KMS-11 (cell line): ENCODE data around the gene SORCS2.

Source experiments
- H2AFZ ChIP-seq: fragments of 200-600 bp; sonication (generic); 2 replicates; pipeline ENCODE4 v1.6.1; 2016; ENCODE audit warnings: antibody characterized with exemption, mixed run types, low read depth
- H3K27ac ChIP-seq: fragments of 200-600 bp; sonication (generic); 2 replicates; pipeline ENCODE4 v1.6.1; 2016; ENCODE audit warnings: mild to moderate bottlenecking, mixed run types
- H3K27me3 ChIP-seq: fragments of 200-600 bp; sonication (generic); 2 replicates; pipeline ENCODE4 v1.6.1; 2017; ENCODE audit warnings: mild to moderate bottlenecking, low read depth, mixed run types, moderate library complexity; ENCODE audit not compliant: insufficient read depth
- H3K36me3 ChIP-seq: fragments of 200-600 bp; sonication (generic); 2 replicates; pipeline ENCODE4 v1.6.1; 2017; ENCODE audit warnings: mild to moderate bottlenecking, mixed run types; ENCODE audit not compliant: insufficient read depth
- H3K4me1 ChIP-seq: fragments of 200-600 bp; sonication (generic); 2 replicates; pipeline ENCODE4 v1.6.1; 2016; ENCODE audit warnings: mild to moderate bottlenecking, low read depth, mixed run types; ENCODE audit not compliant: poor library complexity, severe bottlenecking
- H3K4me2 ChIP-seq: fragments of 200-600 bp; sonication (generic); 2 replicates; pipeline ENCODE4 v1.7.0; 2016; ENCODE audit warnings: mild to moderate bottlenecking, mixed run types
- H3K4me3 ChIP-seq: fragments of 200-600 bp; sonication (generic); IDR thresholded peaks from 2 replicates; pipeline ENCODE4 v1.6.1; 2017; ENCODE audit warnings: low read depth, low read length, mixed read lengths; ENCODE audit not compliant: insufficient read depth
- H3K79me2 ChIP-seq: fragments of 200-600 bp; sonication (generic); 2 replicates; pipeline ENCODE4 v1.6.1; 2016; ENCODE audit warnings: low read depth, mixed run types; ENCODE audit not compliant: insufficient read depth
- H3K9ac ChIP-seq: fragments of 200-600 bp; sonication (generic); 2 replicates; pipeline ENCODE4 v1.6.1; 2016; ENCODE audit warnings: mild to moderate bottlenecking, mixed run types
- H4K20me1 ChIP-seq: fragments of 200-600 bp; sonication (generic); 2 replicates; pipeline ENCODE4 v1.6.1; 2016; ENCODE audit warnings: mild to moderate bottlenecking, mixed run types; ENCODE audit not compliant: insufficient read depth
- TF ChIP-seq, protein P1 (sequence below): fragments of 200-600 bp; sonication (generic); conservative IDR thresholded peaks from 2 replicates; pipeline ENCODE4 v1.6.1; 2017; ENCODE audit warnings: low read depth, mild to moderate bottlenecking, antibody characterized with exemption, low read length, moderate library complexity, mixed read lengths

SORCS2 gene

DNA sequence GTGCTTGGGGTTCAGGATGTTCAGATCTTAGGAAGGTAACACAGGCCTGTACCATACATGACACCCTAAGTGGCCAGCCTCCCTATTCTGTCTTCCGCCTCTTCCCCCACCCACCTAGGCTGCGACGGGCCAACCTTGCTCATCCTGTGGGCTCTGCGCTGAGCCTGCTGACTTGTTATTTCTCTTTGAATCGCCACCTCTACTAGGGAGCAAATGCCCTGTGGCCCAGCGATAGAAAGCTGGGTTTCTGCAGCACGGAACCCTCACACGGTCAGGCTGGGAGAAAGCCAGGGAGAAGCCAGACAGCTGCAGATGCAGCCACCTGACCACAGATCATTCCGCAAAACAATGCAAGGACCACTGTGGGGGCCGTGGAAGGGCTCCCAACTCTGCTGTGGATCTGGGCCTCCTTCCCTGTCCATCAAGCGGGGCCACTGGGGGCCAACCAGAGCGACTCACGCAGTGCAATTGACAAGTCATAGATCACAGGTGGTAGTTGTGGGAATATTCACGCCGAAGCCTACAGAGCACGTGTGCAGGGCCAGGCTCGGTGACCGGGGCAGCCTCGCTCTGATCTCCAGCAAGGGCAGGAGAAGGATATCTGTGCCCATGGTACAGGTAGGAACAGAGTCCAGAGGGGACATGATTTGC lies 519.8 kb downstream of the SORCS2 start:
- Histone ChIP-seq H3K27me3 (no peaks in the 10 kb centered on the region; the same call in 1 of the 2 replicates), H3K9ac (no peak overlapping the region), H4K20me1 (no peaks in the 10 kb centered on the region), H3K27ac (no peak overlapping the region), H3K4me3 (no peak overlapping the region), H3K4me1 (no peaks in the 10 kb centered on the region), H2AFZ (no peak overlapping the region), H3K4me2 (no peak overlapping the region), H3K36me3 (no peaks in the 10 kb centered on the region), H3K79me2 (no peaks in the 10 kb centered on the region)
- TF ChIP-seq, protein P1, sequence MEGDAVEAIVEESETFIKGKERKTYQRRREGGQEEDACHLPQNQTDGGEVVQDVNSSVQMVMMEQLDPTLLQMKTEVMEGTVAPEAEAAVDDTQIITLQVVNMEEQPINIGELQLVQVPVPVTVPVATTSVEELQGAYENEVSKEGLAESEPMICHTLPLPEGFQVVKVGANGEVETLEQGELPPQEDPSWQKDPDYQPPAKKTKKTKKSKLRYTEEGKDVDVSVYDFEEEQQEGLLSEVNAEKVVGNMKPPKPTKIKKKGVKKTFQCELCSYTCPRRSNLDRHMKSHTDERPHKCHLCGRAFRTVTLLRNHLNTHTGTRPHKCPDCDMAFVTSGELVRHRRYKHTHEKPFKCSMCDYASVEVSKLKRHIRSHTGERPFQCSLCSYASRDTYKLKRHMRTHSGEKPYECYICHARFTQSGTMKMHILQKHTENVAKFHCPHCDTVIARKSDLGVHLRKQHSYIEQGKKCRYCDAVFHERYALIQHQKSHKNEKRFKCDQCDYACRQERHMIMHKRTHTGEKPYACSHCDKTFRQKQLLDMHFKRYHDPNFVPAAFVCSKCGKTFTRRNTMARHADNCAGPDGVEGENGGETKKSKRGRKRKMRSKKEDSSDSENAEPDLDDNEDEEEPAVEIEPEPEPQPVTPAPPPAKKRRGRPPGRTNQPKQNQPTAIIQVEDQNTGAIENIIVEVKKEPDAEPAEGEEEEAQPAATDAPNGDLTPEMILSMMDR = no peak

DNA sequence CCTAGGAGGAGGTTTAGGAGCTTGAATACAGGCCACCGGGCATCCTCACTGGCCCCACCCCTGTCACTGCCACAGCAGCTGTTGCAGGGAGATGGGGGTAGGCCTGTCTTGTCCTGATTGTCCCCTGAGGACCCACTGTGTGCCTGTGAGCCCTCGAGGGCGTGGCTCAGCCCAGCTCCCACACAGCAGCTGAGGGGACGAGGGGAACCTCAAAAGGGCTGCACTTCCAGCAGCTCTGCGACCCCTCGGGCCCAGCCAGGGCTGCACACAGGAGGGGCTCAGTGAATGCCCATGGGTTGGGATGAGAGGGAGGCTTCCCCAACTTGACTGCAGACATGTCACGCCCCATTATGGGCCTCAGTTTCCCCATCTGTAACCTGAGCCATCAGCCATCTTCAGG lies 521.4 kb downstream of the SORCS2 start:
- TF ChIP-seq, protein P1 = no peak
- no peaks in the 10 kb centered on the region for H3K36me3 ChIP-seq
- H4K20me1 ChIP-seq = no peaks in the 10 kb centered on the region
- no peak overlapping the region for H3K27ac ChIP-seq
- no peaks in the 10 kb centered on the region for H3K4me1 ChIP-seq
- no peaks in the 10 kb centered on the region; the same call in 1 of the 2 replicates for H3K27me3 ChIP-seq
- no peak overlapping the region for H3K9ac ChIP-seq
- no peak overlapping the region for H2AFZ ChIP-seq
- no peak overlapping the region for H3K4me3 ChIP-seq
- H3K4me2 ChIP-seq = no peak overlapping the region
- no peaks in the 10 kb centered on the region for H3K79me2 ChIP-seq

DNA sequence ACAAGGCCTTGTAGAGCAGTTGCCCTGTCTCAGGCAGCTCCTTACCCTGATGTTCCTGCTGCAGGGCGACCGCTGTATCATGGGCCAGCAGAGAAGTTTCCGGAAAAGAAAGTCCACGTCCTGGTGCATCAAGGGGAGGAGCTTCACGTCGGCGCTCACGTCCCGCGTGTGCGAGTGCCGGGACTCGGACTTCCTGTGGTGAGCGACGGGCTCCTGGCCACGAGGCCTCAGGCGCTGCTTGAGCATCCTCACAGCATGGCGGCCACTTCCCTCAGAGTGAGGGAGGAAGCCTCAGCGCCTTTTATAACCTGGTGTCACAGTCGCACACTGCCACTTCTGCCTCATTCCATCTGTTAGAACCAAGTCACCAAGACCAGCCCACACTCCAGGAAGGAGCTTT lies 521.8 kb downstream of the SORCS2 start:
- Histone ChIP-seq H2AFZ (no peak overlapping the region), H3K36me3 (no peaks in the 10 kb centered on the region), H3K27ac (no peak overlapping the region), H3K4me3 (no peak overlapping the region), H3K27me3 (no peaks in the 10 kb centered on the region; the same call in 1 of the 2 replicates), H3K9ac (no peak overlapping the region), H3K4me2 (no peak overlapping the region), H4K20me1 (no peaks in the 10 kb centered on the region), H3K79me2 (no peaks in the 10 kb centered on the region), H3K4me1 (no peaks in the 10 kb centered on the region)
- TF ChIP-seq, protein P1 = no peak

DNA sequence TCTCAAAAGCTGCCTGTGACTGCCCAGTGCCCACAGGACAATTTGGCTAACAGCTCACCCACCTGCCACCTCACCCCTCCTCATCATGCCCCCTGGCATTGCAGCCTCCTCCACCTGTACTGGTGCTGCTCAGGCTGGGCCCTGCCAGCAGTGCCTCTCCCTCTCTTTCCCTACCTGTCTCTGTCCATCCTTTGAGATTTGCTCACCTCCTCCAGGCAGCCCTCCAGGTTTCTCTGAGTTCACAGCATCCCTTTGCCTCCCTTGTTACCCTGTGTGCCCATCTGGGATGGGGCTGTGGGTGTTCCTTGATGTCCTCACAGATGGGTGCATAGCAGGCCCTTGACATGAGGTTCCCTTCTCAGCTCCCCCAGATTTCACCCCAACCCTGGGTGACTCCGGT lies 522.4 kb downstream of the SORCS2 start:
- Histone ChIP-seq H2AFZ (no peak overlapping the region), H4K20me1 (no peaks in the 10 kb centered on the region), H3K27ac (no peak overlapping the region), H3K4me1 (no peaks in the 10 kb centered on the region), H3K79me2 (no peaks in the 10 kb centered on the region), H3K4me3 (no peak overlapping the region), H3K36me3 (no peaks in the 10 kb centered on the region), H3K4me2 (no peak overlapping the region), H3K9ac (no peak overlapping the region), H3K27me3 (no peaks in the 10 kb centered on the region; the same call in 1 of the 2 replicates)
- TF ChIP-seq, protein P1 = no peak
